Activated CD8-positive, alpha-beta memory T cell treated with anti-CD3 and anti-CD28 coated beads for 48 hours (primary cell): ENCODE measurements around the gene DEF6.

Experiments
- DNase-seq, 3 experiments: peaks; one replicate each; pipeline ENCODE4 v3.0.0-alpha.2; 2020; ENCODE audit warnings: low read depth in 2 of 3, low spot score in 2 of 3

DEF6 gene, protein sequence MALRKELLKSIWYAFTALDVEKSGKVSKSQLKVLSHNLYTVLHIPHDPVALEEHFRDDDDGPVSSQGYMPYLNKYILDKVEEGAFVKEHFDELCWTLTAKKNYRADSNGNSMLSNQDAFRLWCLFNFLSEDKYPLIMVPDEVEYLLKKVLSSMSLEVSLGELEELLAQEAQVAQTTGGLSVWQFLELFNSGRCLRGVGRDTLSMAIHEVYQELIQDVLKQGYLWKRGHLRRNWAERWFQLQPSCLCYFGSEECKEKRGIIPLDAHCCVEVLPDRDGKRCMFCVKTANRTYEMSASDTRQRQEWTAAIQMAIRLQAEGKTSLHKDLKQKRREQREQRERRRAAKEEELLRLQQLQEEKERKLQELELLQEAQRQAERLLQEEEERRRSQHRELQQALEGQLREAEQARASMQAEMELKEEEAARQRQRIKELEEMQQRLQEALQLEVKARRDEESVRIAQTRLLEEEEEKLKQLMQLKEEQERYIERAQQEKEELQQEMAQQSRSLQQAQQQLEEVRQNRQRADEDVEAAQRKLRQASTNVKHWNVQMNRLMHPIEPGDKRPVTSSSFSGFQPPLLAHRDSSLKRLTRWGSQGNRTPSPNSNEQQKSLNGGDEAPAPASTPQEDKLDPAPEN

DNA sequence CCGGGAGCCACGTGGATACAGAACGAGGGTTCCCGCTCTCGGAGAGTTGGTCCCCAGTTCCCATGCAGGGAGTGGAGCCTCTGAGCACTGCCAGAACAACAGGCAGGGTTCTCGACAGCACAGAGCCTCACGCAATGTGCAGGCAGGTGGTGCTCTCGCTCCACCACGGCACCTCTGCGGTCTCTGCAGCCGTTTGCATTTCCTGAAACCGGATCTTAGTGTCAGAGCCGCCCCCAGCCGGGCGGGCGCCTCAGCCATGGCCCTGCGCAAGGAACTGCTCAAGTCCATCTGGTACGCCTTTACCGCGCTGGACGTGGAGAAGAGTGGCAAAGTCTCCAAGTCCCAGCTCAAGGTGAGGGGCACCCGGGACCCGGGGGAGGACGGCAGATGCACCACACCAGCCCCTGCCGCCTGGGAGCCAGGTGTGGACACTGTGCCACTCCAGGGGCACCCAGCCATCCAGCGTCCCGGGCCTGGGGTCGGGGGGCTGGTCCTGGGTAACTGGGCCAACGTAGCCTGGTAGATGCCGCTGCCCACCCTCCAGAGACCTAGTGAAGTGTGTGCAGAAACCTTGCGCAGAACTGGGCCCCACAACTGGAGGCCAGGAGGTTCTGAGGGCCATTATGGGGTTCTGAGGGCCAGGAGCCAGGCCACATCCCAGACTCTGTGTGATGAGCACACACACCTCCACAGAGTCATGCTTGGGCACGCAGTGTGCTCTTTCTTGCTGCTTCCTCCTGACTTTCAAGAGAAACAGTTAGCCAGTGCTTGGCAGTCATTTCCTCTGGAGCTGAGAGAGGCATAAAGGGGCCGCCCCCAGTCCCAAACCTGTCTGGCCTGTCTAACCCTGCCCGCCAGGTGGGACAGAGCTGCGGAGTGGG, at the start of gene DEF6:
DEF6 (plus strand) TSS at position 218 of the 881 bp plus-strand sequence; CDS start at position 257, 39 bp downstream.
- peak; percentile 56 to 72 (median 67) for DNase-seq

DNA sequence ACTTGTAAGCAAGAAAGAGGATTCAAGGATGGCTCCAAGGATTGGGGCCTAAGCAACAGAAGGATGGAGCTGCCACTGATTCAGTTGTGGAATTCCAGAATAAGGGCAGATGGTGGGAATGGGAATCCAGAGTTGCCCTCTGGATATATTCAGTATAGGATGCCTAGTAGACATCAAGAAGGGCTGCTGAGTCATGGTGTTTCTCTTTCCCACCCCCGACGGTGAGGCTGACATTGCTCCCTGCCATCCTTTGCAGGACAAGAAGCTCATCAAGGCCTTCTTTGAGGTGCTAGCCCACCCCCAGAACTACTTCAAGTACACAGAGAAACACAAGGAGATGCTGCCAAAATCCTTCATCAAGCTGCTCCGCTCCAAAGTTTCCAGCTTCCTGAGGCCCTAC, 49.3 kb upstream of the DEF6 start:
- no peak for DNase-seq

DNA sequence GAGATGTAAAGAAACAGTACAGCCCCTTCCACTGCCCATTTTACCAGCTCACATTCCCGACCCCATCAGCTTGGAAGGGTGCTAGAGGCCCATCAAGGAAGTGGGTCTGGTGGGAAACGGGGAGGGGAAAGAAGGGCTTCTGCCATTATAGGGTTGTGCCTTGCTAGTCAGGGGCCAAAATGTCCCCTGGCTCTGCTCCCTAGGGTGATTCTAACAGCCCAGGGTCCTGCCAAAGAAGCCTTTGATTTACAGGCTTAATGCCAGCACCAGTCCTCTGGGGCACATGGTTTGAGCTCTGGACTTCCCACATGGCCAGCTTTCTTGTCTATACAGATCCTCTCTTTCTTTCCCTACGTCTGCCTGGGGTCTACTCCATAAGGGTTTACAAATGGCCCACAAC, 48.7 kb upstream of the DEF6 start:
- no peak for DNase-seq

DNA sequence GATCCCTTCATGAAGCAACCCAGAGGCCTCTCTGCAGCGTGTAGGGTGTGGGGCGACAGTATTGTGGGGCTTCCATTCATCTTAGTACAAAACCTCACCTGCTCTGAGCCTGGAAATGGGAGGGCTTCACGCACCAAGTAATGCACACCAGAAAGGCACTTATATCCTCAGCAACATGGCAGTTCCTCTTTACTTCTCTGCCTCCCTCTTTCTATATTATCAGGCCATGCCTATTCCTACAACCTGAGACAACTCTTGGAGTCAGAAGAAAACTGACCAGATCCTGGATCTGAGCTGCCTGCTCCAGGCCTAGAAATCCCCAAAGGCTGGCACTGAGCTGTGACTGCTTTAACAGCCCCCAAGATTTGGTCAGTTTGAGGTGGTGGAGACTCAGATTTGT, 45.7 kb upstream of the DEF6 start:
- no peak for DNase-seq

DNA sequence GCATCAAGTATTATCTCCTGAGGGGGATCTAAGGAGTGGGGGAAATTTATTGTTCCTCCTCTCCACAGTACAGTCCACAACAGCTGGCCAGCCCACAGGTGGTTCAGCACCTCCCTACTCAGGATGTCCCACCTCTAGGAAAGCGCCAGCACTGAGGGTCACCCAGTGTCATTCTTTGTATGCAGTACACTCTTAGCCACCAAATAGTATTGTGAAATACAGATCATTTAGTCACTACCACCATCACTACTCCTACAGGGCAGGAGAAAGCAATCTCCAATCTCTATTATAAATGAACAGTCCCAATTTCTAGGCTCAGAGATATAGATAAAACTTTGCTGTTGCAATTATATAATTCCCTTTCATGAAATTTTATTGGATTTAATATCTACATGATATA, 44.4 kb upstream of the DEF6 start:
- no peak for DNase-seq

DNA sequence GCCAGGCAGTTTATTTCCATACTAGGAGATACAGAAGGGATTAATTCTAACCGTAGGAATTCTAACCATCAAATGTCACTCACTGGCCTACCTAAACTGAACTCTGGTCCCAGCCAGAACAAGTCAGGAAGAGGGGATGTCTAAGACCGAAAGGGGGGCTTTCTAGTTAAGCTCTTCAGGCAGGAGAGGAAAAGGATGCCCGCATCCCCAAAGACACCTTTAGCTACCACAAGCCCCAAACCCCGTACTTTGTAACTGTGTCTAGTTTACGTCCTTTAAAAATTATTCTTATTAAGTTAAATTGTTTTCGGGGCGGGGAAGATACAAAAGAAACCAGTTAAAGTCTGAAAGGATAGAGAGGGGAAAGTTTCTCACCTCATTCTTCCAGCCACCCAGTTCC, 39.3 kb upstream of the DEF6 start:
- DNase-seq, result no peak

DNA sequence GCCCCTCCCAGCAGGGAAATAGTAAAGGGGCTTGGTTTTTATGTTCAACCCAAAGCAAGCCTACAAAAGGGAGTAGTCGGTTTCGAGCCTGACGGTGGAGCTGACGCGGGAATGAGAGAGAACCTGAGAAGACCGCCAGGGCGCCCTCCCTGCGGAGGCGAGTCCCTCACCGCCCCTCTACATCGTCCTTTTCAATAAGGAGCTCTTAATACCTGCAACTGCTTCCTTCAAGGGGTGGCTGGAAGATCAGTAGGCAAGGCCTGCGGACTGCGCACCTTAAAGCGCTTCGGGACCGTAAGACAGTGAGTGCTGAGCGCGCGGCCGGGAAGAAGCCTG, 38.8 kb upstream of the DEF6 start:
- DNase-seq, result peak in 1 of 3 experiments; percentile 4

DNA sequence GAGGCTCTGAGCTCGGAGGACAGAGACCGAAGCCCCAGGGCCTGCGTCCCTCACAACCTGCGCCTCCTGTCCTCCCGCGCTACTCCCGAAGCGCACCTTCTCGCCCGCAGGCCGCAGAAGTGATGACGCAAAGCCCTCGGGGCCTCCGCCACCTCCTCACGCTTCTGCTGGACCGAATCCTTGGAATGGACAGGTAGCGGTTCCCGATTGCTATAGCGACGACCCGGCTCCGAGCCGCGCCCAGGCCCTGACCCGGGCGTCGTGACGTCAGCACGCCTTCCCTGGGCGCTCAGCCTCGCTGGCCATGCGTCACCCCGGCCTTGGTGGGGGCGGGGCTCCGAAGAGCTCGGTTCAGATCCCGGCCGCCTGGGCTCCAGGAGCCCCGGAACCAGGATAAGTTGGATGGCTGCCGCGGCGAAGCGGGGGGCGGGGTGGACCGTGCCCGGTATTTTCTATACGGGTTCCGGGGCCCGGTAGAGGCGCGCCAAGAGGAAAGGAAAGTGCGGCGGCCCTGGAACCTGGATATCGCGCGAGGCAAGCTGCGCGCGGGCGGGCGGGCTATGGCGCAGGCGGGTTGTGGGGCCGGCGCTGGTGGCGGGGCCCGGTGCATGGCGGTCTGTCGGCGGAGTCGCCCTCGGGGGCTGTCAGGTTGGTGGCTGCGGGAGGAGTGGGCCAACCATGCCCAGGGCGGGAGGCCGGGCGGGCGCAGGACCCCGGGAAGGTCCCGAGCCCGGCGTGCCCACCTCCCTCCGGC, 38.2 kb upstream of the DEF6 start, which contains the start of gene ZNF76:
ZNF76 (plus strand) TSS at position 542 of the 754 bp plus-strand sequence. CDS start 21,417 bp downstream, outside the sequence.
- peak; percentile 85 to 91 (median 88) for DNase-seq

DNA sequence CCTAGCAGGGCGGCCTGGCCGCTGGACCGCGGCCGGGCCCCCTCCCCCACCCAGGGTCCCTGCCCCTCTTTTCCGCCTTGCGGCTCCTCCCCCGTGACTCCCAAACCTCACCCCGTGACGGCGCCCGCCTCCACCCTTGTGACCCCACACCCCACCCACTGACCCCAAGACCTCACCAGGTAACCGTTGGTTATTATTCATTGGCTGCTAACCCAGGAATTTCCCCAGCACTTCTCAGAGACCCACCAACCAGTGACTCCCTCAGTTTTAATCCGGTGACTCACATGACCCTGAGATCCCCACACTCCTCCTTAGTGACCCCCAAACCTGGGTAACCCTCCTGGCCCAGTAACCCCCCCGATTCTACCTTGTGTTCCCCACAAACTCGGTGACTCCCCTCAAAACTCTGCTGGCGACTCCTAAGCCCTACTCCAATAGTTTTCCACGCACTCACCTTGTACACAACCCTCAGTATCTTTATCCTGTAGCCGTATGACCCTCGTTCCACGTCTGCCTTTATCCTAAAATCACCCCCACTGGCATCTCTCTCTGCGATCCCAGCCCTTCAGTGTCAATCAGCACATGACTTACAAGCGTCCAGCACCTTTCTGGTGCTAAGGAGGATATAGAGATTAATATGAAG, 37.5 kb upstream of the DEF6 start:
- peak; percentile 27 to 64 (median 57) for DNase-seq

DNA sequence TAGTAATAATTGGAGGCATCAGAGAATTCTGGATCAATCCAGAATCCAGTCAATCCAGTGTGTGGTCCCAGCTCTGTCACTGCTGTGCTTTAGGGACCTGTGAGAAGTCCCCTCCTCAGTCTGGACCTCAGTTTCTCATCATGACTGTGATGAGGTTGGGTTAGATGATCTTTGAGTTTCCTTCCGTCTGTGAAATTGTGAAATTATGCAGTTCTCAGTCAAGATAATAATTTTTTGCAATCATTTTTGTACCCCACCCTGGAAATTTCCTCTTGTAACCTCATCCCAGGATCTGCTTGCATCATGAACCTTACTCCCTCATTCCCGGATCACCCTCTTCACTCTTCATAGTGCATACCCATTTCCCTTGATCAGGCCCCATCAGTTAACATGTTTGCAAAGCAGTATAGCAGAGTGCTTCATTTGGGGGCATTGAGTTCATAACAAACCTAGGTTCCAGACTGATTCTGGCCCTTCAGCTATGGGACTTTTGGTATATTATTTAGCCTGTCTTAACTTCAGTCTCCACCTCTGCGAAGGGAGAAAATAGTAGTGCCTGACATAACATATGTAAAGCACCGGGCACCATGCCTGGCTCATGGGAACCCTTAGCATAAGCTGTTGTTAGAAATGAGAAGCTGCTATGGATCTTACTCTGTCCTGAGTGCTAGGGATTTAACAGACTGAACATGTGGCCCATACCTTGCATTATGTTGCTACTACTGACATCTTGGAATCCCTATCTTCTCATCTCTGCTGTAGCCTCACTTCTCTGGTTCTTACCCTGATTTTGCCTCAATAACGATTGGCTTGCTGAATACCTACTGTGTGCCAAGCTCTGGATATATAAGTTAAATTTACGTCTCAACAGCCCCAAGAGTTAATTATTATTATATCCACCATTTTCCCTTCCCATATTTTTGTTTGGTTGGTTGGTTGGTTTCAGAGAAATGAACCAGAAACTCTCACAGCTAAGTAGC, 36.7 kb upstream of the DEF6 start:
- no peak for DNase-seq

DNA sequence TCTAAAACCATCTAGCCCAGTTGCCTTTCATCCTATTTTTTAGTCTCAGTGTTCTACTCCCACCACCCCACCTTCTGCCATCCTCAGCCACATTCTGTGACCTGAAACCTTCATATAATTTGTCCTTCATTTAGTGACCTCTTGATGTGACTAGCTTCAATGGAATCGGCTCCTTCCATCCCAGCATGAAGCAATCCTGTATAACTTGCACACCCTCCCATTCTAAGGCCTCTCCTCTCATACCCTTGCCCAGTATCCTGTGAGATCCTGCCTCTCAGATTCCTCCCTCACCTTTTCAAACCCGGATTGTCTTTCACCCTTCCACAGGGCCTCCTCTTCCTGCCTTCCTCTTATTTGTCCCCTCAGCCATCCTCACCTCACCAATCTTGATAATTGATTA, 35.0 kb upstream of the DEF6 start:
- no peak for DNase-seq

DNA sequence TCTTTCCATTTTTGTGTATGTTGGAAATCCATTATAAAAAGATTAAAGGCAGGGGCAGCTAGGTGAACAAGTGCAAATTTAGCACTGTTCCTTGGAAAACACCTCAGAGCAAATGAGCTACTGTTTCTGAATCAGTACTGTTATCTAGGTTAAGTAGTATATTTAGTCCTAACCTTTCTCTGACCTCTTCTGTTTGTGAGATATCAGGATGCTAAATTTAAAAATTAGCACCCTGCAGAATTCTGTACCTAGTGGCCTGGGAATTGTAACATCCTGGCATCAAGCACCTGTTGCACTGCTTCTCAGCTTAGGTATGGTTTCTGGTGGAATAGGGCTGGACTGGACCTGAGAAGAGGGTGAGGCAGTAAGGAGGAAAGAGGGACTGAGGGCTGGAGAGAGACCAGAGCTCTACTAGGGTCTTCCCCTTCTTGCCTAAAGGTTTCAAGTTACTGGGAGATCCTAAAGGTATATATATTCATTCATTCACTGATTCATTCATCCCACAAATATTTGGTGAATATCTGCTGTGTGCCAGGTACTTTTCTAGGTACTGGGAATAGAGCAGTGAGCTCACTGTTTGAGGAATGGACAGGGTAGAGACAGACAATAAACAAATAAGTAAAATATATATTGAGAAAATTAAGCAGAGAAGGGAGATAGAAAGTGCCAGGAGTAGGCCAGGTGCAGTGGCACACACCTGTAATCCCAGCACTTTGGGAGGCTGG, 32.9 kb upstream of the DEF6 start:
- no peak for DNase-seq

DNA sequence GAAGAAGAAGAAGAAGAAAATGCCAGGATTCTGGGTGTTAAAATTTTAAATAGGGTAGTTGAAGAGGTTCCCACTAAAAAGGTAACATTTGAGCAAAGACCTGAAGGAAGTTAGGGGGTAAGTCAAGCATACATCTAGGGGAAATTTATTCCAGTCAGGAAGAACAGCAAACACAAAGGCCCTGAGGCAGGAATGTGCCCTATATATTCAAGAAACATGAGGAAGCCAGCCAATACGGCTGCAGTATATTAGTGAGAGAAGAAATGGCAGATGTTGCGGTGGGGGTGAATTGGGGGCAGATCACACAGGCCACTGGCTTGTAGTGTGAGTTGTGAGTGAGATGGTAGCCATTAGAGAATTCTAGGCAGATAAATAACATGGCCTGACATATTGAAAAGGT, 32.1 kb upstream of the DEF6 start:
- no peak for DNase-seq

DNA sequence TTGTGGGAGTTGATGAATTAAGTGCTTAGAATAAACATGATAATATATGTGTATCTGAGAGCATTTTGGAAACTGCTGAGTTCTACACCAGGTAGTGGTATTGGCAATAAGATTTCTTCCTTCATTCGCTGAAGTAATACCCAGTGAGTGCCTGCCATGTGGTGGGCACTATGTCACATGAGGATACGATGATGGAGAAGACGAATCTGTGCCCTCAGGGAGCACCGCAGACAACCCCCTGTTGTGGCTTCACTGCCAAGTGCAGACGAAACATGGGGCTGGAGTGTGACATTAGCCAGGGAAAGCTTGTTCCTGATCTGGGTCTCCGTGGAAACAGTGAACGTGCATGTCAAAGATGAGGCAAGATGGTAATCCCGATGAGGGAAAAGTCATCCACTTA, 30.2 kb upstream of the DEF6 start:
- DNase-seq, result no peak

DNA sequence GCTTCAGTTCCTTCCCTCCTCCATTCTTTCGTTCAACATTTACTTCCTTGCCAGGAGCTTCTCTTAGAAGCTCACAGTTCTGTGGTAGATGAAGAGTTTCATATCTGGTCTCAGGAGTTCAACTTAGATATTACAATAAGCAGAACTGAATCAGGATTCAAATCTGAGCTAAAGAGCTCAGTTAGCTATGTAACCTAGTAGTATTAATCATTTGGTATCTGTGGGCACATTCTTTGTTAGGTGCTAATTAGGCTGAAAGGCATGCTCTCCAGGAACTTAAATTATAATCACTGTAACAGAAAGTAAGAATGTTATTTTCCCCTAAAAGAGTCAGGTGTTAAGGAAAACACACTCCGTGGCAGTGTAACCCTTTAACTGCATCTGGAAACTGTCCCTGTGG, 29.7 kb upstream of the DEF6 start:
- no peak for DNase-seq

DNA sequence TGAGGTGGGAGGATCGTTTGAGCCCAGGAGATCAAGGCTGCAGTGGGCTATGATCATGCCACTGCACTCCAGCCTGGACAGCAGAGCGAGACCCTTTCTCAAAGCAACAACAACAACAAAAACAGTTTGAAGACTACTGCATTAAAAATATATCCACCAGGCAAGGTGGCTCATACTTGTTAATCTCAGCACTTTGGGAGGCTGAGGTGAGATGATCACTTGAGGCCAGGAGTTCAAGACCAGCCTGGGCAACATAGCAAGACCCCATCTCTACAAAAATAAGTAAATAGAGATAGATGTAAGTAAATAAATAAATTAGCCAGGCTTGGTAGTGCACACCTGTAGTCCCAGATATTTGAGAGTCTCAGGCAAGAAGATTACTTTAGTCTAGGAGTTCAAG, 25.6 kb upstream of the DEF6 start:
- DNase-seq, result no peak

DNA sequence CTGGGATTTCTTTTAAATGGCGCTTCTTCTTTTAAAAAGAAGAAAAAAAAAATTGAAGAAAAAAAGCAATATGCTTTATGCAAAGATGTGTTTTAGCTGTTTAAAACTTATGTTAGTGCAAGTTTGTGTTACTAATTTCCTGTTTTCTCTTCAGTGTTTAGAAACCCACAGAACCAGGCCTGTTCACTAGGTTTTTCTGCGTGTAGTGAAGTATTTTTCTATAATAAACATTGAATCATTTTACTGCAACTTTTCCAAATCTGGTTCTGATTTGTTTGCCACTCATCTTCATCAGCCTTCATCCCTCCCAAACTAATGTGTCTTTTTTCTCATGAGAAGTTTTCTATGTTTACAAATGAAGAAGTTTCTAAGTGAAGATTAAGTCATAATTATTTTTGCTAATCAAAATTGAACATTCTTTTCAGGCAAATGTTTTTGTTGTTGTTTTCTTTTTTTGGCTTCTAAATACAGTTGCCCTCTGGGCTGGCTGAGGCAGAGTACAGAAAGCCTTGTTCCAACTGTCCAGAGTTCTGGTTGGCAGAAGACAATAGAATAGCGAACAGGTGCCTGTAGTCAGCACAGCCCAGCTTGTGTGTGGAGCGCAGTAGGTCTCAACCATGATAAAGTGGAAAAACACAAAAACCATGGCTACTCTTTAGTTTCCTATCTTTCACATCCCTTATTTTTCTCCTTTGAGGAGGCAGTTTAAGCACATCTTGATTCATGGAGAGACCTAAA, 23.6 kb upstream of the DEF6 start:
- no peak for DNase-seq

DNA sequence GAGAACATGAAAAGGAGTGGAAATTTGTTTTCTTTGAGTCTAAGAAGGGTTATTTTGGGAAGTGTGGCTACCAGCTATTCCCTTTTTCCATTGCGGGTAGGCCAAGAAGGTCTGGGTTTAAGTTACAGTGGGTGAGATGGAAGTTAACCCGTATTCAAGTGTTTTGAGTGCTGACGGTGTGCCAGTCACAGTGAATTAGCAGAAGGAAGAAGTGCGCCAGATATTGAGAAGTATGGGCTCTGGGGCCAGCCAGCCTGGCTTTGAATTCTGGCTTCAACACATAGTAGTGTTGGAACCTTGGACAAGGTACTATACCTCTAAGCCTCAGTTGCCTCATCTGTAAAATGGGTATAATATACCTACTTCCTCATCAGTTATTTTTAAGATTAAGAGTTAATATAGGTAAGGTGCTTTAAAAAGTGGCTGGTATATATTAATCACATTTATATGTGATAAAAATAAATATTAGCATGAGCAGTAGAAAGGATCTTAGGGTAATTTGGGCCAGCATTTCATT, 21.8 kb upstream of the DEF6 start:
- DNase-seq, result no peak
